ENCODE data around the gene BZW1. TPM values are rescaled to one million over a fixed set of nuclear protein-coding genes. Genes with fewer than 3 reads are reported as not detected.

The BZW1 gene
- polyA plus RNA-seq, 1 of the 3 experiments (the other 2 are of a cell fraction) = 131 TPM

DNA sequence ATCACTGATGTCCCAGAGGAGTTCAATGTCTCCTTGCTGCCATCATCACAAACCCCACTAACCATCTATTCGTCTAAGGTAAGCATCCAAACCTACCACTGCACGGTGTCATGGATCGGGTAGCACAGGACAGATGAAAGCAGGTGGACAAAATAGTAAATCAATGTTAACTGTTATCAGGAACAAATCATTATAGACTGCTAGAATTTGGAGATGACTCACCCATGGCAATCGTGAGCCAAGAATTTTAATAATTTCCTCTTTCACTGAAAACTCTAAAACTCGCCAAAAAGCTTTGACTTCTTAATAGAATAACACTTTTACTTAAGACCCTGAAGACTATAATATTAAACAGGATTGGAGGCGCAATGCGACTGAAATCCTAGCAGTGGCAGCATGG, 33.7 kb upstream of the BZW1 start (continued):
- TF ChIP-seq, protein P1, sequence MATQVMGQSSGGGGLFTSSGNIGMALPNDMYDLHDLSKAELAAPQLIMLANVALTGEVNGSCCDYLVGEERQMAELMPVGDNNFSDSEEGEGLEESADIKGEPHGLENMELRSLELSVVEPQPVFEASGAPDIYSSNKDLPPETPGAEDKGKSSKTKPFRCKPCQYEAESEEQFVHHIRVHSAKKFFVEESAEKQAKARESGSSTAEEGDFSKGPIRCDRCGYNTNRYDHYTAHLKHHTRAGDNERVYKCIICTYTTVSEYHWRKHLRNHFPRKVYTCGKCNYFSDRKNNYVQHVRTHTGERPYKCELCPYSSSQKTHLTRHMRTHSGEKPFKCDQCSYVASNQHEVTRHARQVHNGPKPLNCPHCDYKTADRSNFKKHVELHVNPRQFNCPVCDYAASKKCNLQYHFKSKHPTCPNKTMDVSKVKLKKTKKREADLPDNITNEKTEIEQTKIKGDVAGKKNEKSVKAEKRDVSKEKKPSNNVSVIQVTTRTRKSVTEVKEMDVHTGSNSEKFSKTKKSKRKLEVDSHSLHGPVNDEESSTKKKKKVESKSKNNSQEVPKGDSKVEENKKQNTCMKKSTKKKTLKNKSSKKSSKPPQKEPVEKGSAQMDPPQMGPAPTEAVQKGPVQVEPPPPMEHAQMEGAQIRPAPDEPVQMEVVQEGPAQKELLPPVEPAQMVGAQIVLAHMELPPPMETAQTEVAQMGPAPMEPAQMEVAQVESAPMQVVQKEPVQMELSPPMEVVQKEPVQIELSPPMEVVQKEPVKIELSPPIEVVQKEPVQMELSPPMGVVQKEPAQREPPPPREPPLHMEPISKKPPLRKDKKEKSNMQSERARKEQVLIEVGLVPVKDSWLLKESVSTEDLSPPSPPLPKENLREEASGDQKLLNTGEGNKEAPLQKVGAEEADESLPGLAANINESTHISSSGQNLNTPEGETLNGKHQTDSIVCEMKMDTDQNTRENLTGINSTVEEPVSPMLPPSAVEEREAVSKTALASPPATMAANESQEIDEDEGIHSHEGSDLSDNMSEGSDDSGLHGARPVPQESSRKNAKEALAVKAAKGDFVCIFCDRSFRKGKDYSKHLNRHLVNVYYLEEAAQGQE (IDR thresholded peaks at IDR 0.05; ENCODE audit: low read depth, low read length) = no peak
- TF ChIP-seq ELF1 (IDR thresholded peaks at IDR 0.05) = no peak

DNA sequence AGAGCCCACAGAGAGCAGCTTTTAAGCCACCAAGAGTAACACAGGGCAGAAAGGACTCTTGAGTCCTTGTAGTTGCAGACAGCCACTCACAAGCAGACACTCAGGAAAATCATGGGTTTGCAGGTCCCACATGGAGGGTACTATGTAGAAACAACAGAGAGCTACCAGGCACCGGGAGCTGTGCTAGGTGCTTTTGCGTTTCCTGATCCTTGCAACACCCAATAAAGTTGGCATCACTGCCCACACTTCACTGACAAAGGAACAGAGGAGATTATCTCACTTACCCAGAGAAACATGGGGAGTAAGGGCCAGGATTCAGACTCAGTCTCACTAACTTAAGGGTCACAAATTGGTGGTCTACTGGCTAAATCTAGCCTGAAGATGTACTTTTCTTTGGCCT, 32.5 kb upstream of the BZW1 start:
- TF ChIP-seq, protein P2, sequence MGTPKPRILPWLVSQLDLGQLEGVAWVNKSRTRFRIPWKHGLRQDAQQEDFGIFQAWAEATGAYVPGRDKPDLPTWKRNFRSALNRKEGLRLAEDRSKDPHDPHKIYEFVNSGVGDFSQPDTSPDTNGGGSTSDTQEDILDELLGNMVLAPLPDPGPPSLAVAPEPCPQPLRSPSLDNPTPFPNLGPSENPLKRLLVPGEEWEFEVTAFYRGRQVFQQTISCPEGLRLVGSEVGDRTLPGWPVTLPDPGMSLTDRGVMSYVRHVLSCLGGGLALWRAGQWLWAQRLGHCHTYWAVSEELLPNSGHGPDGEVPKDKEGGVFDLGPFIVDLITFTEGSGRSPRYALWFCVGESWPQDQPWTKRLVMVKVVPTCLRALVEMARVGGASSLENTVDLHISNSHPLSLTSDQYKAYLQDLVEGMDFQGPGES (IDR thresholded peaks at IDR 0.05; ENCODE audit: low read depth, low read length) = no peak
- TF ChIP-seq FOXJ3 (CRISPR knock-in tag; IDR thresholded peaks at IDR 0.05) (no peak), POLR2AphosphoS5 (IDR thresholded peaks at IDR 0.05; ENCODE audit: low read depth, low read length) (no peak), EP300 (IDR thresholded peaks at IDR 0.05; ENCODE audit: borderline replicate concordance in 1 of 2, low read depth in 1 of 2, low read length in 1 of 2) (no peak), RAD21 (IDR thresholded peaks at IDR 0.05; ENCODE audit: low read length) (no peak), GABPA (IDR thresholded peaks at IDR 0.05; ENCODE audit: low read depth) (no peak), NFIC (IDR thresholded peaks at IDR 0.05; ENCODE audit: borderline replicate concordance) (no peak)
- TF ChIP-seq, protein P3, sequence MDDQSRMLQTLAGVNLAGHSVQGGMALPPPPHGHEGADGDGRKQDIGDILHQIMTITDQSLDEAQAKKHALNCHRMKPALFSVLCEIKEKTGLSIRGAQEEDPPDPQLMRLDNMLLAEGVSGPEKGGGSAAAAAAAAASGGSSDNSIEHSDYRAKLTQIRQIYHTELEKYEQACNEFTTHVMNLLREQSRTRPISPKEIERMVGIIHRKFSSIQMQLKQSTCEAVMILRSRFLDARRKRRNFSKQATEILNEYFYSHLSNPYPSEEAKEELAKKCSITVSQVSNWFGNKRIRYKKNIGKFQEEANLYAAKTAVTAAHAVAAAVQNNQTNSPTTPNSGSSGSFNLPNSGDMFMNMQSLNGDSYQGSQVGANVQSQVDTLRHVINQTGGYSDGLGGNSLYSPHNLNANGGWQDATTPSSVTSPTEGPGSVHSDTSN (IDR thresholded peaks at IDR 0.05) = no peak
- TF ChIP-seq, protein P4, sequence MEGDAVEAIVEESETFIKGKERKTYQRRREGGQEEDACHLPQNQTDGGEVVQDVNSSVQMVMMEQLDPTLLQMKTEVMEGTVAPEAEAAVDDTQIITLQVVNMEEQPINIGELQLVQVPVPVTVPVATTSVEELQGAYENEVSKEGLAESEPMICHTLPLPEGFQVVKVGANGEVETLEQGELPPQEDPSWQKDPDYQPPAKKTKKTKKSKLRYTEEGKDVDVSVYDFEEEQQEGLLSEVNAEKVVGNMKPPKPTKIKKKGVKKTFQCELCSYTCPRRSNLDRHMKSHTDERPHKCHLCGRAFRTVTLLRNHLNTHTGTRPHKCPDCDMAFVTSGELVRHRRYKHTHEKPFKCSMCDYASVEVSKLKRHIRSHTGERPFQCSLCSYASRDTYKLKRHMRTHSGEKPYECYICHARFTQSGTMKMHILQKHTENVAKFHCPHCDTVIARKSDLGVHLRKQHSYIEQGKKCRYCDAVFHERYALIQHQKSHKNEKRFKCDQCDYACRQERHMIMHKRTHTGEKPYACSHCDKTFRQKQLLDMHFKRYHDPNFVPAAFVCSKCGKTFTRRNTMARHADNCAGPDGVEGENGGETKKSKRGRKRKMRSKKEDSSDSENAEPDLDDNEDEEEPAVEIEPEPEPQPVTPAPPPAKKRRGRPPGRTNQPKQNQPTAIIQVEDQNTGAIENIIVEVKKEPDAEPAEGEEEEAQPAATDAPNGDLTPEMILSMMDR (IDR thresholded peaks at IDR 0.05) = no peak
- TF ChIP-seq, protein P1 (IDR thresholded peaks at IDR 0.05; ENCODE audit: low read depth, low read length) = no peak

More for the DNA sequence above, 32.5 kb upstream of the BZW1 start:
- no peaks in the 10 kb centered on the region for H3K9me2 ChIP-seq
- H3F3A ChIP-seq (replicated peaks; ENCODE audit: insufficient read depth) = no peaks in the 10 kb centered on the region
- H2AFZ ChIP-seq (ENCODE audit: low read depth) = no peak overlapping the region; the same call in 1 of the 2 replicates
- no CpG with 5 or more reads among the region's 2 CpGs for WGBS (ENCODE audit: low lambda C conversion rate)
- no peak for DNase-seq
- ChIA-PET POLR2A (no interaction called here), CTCF (no interaction called here)
- no peaks in the 10 kb centered on the region for H3K36me3 ChIP-seq (replicated peaks in 1 of 2; ENCODE audit: control insufficient read depth in 1 of 2, insufficient read depth in 2 of 2, low read length in 1 of 2)
- H3K9me3 ChIP-seq = no peaks in the 10 kb centered on the region
- H3K9ac ChIP-seq = no peak overlapping the region
- H3K4me3 ChIP-seq (ENCODE audit: low read depth in 2 of 2, low read length in 1 of 2) = no peak overlapping the region
- peaks cover 0 to 23% of the 10 kb centered on the region in 2 experiments; a peak in 3 of 4 replicates for H3K4me1 ChIP-seq (ENCODE audit: control insufficient read depth in 1 of 2, insufficient read depth in 2 of 2, low read depth in 1 of 2, low read length in 1 of 2)
- no peak overlapping the region for H3K27ac ChIP-seq (ENCODE audit: low read depth in 2 of 2, low read length in 1 of 2)
- no peaks in the 10 kb centered on the region for H3K27me3 ChIP-seq (ENCODE audit: insufficient read depth)
- H3K79me2 ChIP-seq (ENCODE audit: insufficient read depth) = no peaks in the 10 kb centered on the region
- H3K4me2 ChIP-seq = no peak overlapping the region
- no peaks in the 10 kb centered on the region for H4K20me1 ChIP-seq (ENCODE audit: insufficient read depth)
